A549 (cell line): ENCODE results near the gene GHR. TPM values are rescaled to one million over a fixed set of nuclear protein-coding genes. Genes with fewer than 3 reads are reported as not detected.

Source experiments
- ATAC-seq, 2 experiments: fragments of 200-7000 bp in 1 of 2; fragments of >200 bp in 1 of 2; cut with Nextera tagmentation in 1 of 2; cut with Tn5 transposase in 1 of 2; 3 replicates each; pipeline versions ENCODE4 v1.8.0 to v1.9.1; 2018 to 2020; ENCODE audit warnings: mild to moderate bottlenecking in 1 of 2, moderate library complexity in 1 of 2
- CTCF ChIA-PET: fragments of 300-600 bp; sonication (Branson Sonifier 250); formaldehyde crosslinking; extraction: SDS; loops from one replicate; lab custom pipeline; 2021; ENCODE audit warnings: antibody characterized with exemption, inconsistent platforms; lab: Yijun Ruan, JAX
- POLR2A ChIA-PET: fragments of 350-600 bp; formaldehyde crosslinking; extraction: SDS; loops from one replicate; lab custom pipeline; 2021; ENCODE audit warnings: antibody characterized with exemption, inconsistent platforms; lab: Yijun Ruan, JAX
- DNase-seq, 2 experiments: peaks; one replicate each; pipeline versions ENCODE4 v3.0.0 to v3.0.0-alpha.2; 2011 to 2016; ENCODE audit warnings: low read depth in 1 of 2, low spot score in 1 of 2
- FAIRE-seq: peaks from 2 replicates; lab custom pipeline; 2011; peaks lifted over from hg19 to GRCh38; lab: Jason Lieb, UNC
- H3K27ac ChIP-seq, 2 experiments: fragments of >200 bp; sonication (Bioruptor Twin); formaldehyde crosslinking; 3 replicates each; pipeline ENCODE4 v1.5.1; 2016 to 2017
- H3K4me1 ChIP-seq: fragments of >200 bp; sonication (Bioruptor Twin); formaldehyde crosslinking; 3 replicates; pipeline ENCODE4 v1.6.1; 2016
- H3K4me2 ChIP-seq: fragments of >200 bp; sonication (Bioruptor Twin); formaldehyde crosslinking; 3 replicates; pipeline ENCODE4 v1.6.1; 2016
- H3K4me3 ChIP-seq: fragments of >200 bp; sonication (Bioruptor Twin); formaldehyde crosslinking; 3 replicates; pipeline ENCODE4 v1.5.1; 2016
- H3K9me3 ChIP-seq: fragments of >200 bp; sonication (Bioruptor Twin); formaldehyde crosslinking; 3 replicates; pipeline ENCODE4 v1.6.1; 2016
- CBX2 ChIP-seq: fragments of 200-600 bp; sonication (generic); IDR thresholded peaks from 2 replicates; pipeline ENCODE4 v1.6.1; 2016; ENCODE audit warnings: low read depth, mild to moderate bottlenecking, borderline replicate concordance
- CBX8 ChIP-seq: fragments of 200-600 bp; sonication (generic); IDR thresholded peaks from 2 replicates; pipeline ENCODE4 v1.6.1; 2016
- CEBPB ChIP-seq, 2 experiments: fragments of >200 bp in 1 of 2; sonication (Bioruptor Twin) in 1 of 2; formaldehyde crosslinking in 1 of 2; IDR thresholded peaks; 2 replicates each; pipeline ENCODE4 v1.6.1; 2012 to 2016
- EHF ChIP-seq: fragments of 250-450 bp; sonication (Bioruptor Pico); IDR thresholded peaks from 2 replicates; pipeline ENCODE4 v1.5.0; 2020; ENCODE audit warnings: mild to moderate bottlenecking
- FOSL2 ChIP-seq, 2 experiments: fragments of 450-650 bp in 1 of 2; fragments of >200 bp in 1 of 2; sonication (Bioruptor Twin) in 1 of 2; formaldehyde crosslinking; IDR thresholded peaks; 2 replicates each; pipeline versions ENCODE4 v1.5.0 to v1.6.1; 2016 to 2020; ENCODE audit warnings: mild to moderate bottlenecking in 1 of 2, moderate library complexity in 1 of 2
- FOXS1 ChIP-seq: fragments of 250-450 bp; sonication (Bioruptor Pico); IDR thresholded peaks from 2 replicates; pipeline ENCODE4 v1.5.0; 2020; ENCODE audit warnings: mild to moderate bottlenecking, moderate library complexity
- GATA3 ChIP-seq: IDR thresholded peaks from 2 replicates; pipeline ENCODE4 v1.6.1; 2012; ENCODE audit warnings: borderline replicate concordance
- HES2 ChIP-seq: fragments of >200 bp; sonication (Bioruptor Twin); formaldehyde crosslinking; IDR thresholded peaks from 2 replicates; pipeline ENCODE4 v1.6.1; 2016
- HEYL ChIP-seq: fragments of 250-450 bp; sonication (Bioruptor Pico); IDR thresholded peaks from 2 replicates; pipeline ENCODE4 v1.8.0; 2021; ENCODE audit warnings: mild to moderate bottlenecking, moderate library complexity
- HMGXB4 ChIP-seq: fragments of 250-450 bp; sonication (Bioruptor Pico); IDR thresholded peaks from 2 replicates; pipeline ENCODE4 v1.5.0; 2021; ENCODE audit warnings: mild to moderate bottlenecking, moderate library complexity, borderline replicate concordance
- HOXA7 ChIP-seq: fragments of 250-450 bp; sonication (Bioruptor Pico); IDR thresholded peaks from 2 replicates; pipeline ENCODE4 v1.5.0; 2020; ENCODE audit warnings: mild to moderate bottlenecking, moderate library complexity
- HOXB13 ChIP-seq: fragments of 250-450 bp; sonication (Bioruptor Pico); IDR thresholded peaks from 2 replicates; pipeline ENCODE4 v1.5.0; 2020; ENCODE audit warnings: low read depth, mild to moderate bottlenecking, moderate library complexity
- HOXB5 ChIP-seq: fragments of 250-450 bp; sonication (Bioruptor Pico); IDR thresholded peaks from 2 replicates; pipeline ENCODE4 v1.5.0; 2020; ENCODE audit warnings: mild to moderate bottlenecking, moderate library complexity
- MAFK ChIP-seq: fragments of 450-650 bp; IDR thresholded peaks from 2 replicates; pipeline ENCODE4 v1.6.1; 2014; ENCODE audit not compliant: partially characterized antibody
- MYC ChIP-seq: IDR thresholded peaks from 2 replicates; pipeline ENCODE4 v1.6.1; 2012; ENCODE audit warnings: mild to moderate bottlenecking, inconsistent platforms, low read length, improper control_type of control experiment, borderline replicate concordance
- NPAS2 ChIP-seq: fragments of 250-450 bp; sonication (Bioruptor Pico); IDR thresholded peaks from 2 replicates; pipeline ENCODE4 v1.8.0; 2022; ENCODE audit warnings: mild to moderate bottlenecking, moderate library complexity, borderline replicate concordance
- NR3C1 ChIP-seq: fragments of >200 bp; sonication (Bioruptor Twin); formaldehyde crosslinking; IDR thresholded peaks from 3 replicates; pipeline ENCODE4 v1.6.1; 2017
- PHF8 ChIP-seq: fragments of 200-600 bp; sonication (generic); IDR thresholded peaks from 2 replicates; pipeline ENCODE4 v1.6.1; 2016; ENCODE audit warnings: low read depth, mild to moderate bottlenecking, antibody characterized with exemption, moderate library complexity, borderline replicate concordance
- RAD21 ChIP-seq, 2 experiments: fragments of >200 bp in 1 of 2; sonication (Bioruptor Twin) in 1 of 2; formaldehyde crosslinking in 1 of 2; IDR thresholded peaks in 1 of 2; conservative IDR thresholded peaks in 1 of 2; 2 replicates in 1 of 2; 3 replicates in 1 of 2; pipeline ENCODE4 v1.6.1; 2012 to 2018; ENCODE audit warnings: inconsistent platforms in 1 of 2
- RNF2 ChIP-seq: fragments of 200-600 bp; sonication (generic); IDR thresholded peaks from 2 replicates; pipeline ENCODE4 v1.6.1; 2016; ENCODE audit warnings: low read depth, mild to moderate bottlenecking, antibody characterized with exemption, moderate library complexity, borderline replicate concordance
- TP53 ChIP-seq: fragments of 250-450 bp; sonication (Bioruptor Pico); IDR thresholded peaks from 2 replicates; pipeline ENCODE4 v1.5.0; 2021; ENCODE audit warnings: mild to moderate bottlenecking, moderate library complexity
- ZFP36 ChIP-seq: fragments of 450-650 bp; IDR thresholded peaks from 2 replicates; pipeline ENCODE4 v1.6.1; 2014; ENCODE audit warnings: borderline replicate concordance; ENCODE audit not compliant: partially characterized antibody
- ZNF302 ChIP-seq: fragments of 250-450 bp; sonication (Bioruptor Pico); IDR thresholded peaks from 2 replicates; pipeline ENCODE4 v1.9.0; 2021; ENCODE audit warnings: inconsistent platforms, mild to moderate bottlenecking, moderate library complexity
- WGBS: methylation state at CpG from one replicate; pipeline ENCODE4 v1.1.6; 2017; ENCODE audit errors: missing lambda C conversion rate; 5-methylcytosine and 5-hydroxymethylcytosine counted together
- polyA plus RNA-seq, 4 experiments: library from polyadenylated mRNA; depleted of rRNA in 3 of 4; stranded (reverse); fragments of >200 nt; fragmentation: RNase III in 1 of 4; extraction: RNeasy Plus Mini Kit Qiagen cat#74134 plus additional on column Dnase treatment in 1 of 4; gene quantifications; 2 replicates in 3 of 4; 3 replicates in 1 of 4; pipeline ENCODE4 v1.2.3, GENCODE V29; 2011 to 2017
- TF ChIP-seq, protein P1 (sequence below): fragments of 450-650 bp; IDR thresholded peaks from 2 replicates; pipeline ENCODE4 v1.6.1; 2014; ENCODE audit warnings: antibody characterized with exemption
- TF ChIP-seq, protein P2 (sequence below): fragments of >200 bp; sonication (Bioruptor Twin); formaldehyde crosslinking; IDR thresholded peaks from 3 replicates; pipeline ENCODE4 v1.6.1; 2016
- TF ChIP-seq, protein P3 (sequence below): IDR thresholded peaks from 2 replicates; pipeline ENCODE4 v1.6.1; 2012

The GHR gene
- polyA plus RNA-seq, 2 of the 4 experiments (the other 2 are of a cell fraction) = 0.05 TPM; not detected in 1

GRCh38 chr5:42531611-42532010 lies 108.4 kb downstream of the GHR start:
- CTCF ChIA-PET = no interaction called here
- Histone ChIP-seq H3K27ac (no peak overlapping the region), H3K4me1 (no peaks in the 10 kb centered on the region), H3K9me3 (no peaks in the 10 kb centered on the region), H3K4me2 (no peak overlapping the region), H3K4me3 (no peak overlapping the region)
- no peak for FAIRE-seq
- ATAC-seq = no peak
- 2% methylated on average over 2 of the region's 2 CpGs for WGBS
- TF ChIP-seq ZFP36 (no peak), CEBPB (IDR thresholded peaks at IDR 0.05) (no peak), FOXS1 (CRISPR knock-in tag) (no peak), MYC (no peak), CBX8 (no peak), HOXB5 (CRISPR knock-in tag) (no peak), HOXA7 (CRISPR knock-in tag) (no peak), ZNF302 (CRISPR knock-in tag) (no peak)
- TF ChIP-seq, protein P1, sequence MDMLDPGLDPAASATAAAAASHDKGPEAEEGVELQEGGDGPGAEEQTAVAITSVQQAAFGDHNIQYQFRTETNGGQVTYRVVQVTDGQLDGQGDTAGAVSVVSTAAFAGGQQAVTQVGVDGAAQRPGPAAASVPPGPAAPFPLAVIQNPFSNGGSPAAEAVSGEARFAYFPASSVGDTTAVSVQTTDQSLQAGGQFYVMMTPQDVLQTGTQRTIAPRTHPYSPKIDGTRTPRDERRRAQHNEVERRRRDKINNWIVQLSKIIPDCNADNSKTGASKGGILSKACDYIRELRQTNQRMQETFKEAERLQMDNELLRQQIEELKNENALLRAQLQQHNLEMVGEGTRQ = no peak
- TF ChIP-seq, protein P2, sequence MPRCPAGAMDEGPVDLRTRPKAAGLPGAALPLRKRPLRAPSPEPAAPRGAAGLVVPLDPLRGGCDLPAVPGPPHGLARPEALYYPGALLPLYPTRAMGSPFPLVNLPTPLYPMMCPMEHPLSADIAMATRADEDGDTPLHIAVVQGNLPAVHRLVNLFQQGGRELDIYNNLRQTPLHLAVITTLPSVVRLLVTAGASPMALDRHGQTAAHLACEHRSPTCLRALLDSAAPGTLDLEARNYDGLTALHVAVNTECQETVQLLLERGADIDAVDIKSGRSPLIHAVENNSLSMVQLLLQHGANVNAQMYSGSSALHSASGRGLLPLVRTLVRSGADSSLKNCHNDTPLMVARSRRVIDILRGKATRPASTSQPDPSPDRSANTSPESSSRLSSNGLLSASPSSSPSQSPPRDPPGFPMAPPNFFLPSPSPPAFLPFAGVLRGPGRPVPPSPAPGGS = no peak
- no peak for DNase-seq
- POLR2A ChIA-PET = no interaction called here

GRCh38 chr5:42542106-42542505 lies 118.9 kb downstream of the GHR start:
- POLR2A ChIA-PET = no interaction called here

DNA sequence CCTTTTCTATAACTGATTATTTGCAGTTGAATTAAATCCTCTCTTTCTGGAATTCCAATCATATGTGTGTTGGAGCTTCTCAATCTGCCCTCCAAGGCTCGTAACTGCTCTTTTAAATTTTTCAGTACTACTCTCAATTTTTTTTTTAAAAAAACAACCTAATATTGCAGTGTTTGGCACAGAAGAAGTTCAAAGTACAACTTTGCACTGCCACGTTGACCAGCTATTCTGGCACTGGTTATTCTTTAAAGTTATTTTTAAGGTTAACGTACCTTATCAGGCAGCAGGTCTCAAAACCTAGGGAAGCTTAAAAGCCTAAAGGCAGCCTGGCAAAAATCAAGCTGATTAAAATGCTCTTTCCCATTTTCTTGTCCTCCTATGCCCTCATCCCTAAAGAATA lies 120.5 kb downstream of the GHR start:
- TF ChIP-seq RAD21 (conservative IDR thresholded peaks at IDR 0.05 in 1 of 2, IDR thresholded peaks at IDR 0.05 in 1 of 2) (no peak), MYC (no peak), MAFK (no peak), ZNF302 (CRISPR knock-in tag) (no peak), NR3C1 (no peak), ZFP36 (no peak), EHF (CRISPR knock-in tag) (no peak), HMGXB4 (CRISPR knock-in tag) (no peak), HES2 (no peak), HEYL (no peak), PHF8 (no peak), FOSL2 (IDR thresholded peaks at IDR 0.05) (no peak), FOSL2 (CRISPR knock-in tag; IDR thresholded peaks at IDR 0.05) (no peak), CBX2 (no peak)
- TF ChIP-seq, protein P3, sequence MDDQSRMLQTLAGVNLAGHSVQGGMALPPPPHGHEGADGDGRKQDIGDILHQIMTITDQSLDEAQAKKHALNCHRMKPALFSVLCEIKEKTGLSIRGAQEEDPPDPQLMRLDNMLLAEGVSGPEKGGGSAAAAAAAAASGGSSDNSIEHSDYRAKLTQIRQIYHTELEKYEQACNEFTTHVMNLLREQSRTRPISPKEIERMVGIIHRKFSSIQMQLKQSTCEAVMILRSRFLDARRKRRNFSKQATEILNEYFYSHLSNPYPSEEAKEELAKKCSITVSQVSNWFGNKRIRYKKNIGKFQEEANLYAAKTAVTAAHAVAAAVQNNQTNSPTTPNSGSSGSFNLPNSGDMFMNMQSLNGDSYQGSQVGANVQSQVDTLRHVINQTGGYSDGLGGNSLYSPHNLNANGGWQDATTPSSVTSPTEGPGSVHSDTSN = no peak
- no peaks in the 10 kb centered on the region; the same call in 1 of the 3 replicates for H3K9me3 ChIP-seq
- H3K4me2 ChIP-seq = no peak overlapping the region
- DNase-seq = no peak
- CTCF ChIA-PET = no interaction called here
- 2% methylated on average over 3 of the region's 3 CpGs for WGBS
- no peak for FAIRE-seq
- H3K4me3 ChIP-seq = no peak overlapping the region
- H3K27ac ChIP-seq = no peak overlapping the region
- no peaks in the 10 kb centered on the region for H3K4me1 ChIP-seq
- POLR2A ChIA-PET = no interaction called here
- no peak for ATAC-seq

More at GRCh38 chr5:42542106-42542505, 118.9 kb downstream of the GHR start:
- TF ChIP-seq TP53 (CRISPR knock-in tag) = no peak
- TF ChIP-seq PHF8 = no peak
- no peak for TF ChIP-seq HOXB13
- no peak for TF ChIP-seq NPAS2 (CRISPR knock-in tag)
- TF ChIP-seq GATA3 = no peak
- TF ChIP-seq FOSL2 (IDR thresholded peaks at IDR 0.05) = no peak
- no peak for TF ChIP-seq FOSL2 (CRISPR knock-in tag; IDR thresholded peaks at IDR 0.05)
- no peak for TF ChIP-seq RNF2
- no peak for TF ChIP-seq HES2
- no peak for TF ChIP-seq CBX2
- TF ChIP-seq, all 56 proteins: peak for 0
- H3K9me3 ChIP-seq = no peaks in the 10 kb centered on the region; the same call in 1 of the 3 replicates
- DNase-seq (no peak), FAIRE-seq (no peak), ATAC-seq (no peak)
- H3K4me2 ChIP-seq = no peak overlapping the region
- CTCF ChIA-PET = no interaction called here
- H3K4me1 ChIP-seq = no peaks in the 10 kb centered on the region
- no peak overlapping the region for H3K4me3 ChIP-seq
- no peak overlapping the region for H3K27ac ChIP-seq
